Hippocampal formation (tissue), 2 donors: ENCODE measurements around the gene PDZRN3.
"Not testable (repeated sequence)": the region's sequence is repeated elsewhere in the genome, so short reads cannot be mapped to it uniquely, and the experiment has no call there.

Experiments
- DNase-seq, 2 donors: peaks; one replicate each; lab custom pipeline; 2025; lab: John Stamatoyannopoulos, UW

Gene PDZRN3

GRCh38 chr3:73491287-73491662 is 133.5 kb downstream of the PDZRN3 start:
- DNase-seq = no peak

- DNase-seq = no peak
Observed at GRCh38 chr3:73490453-73491286, 134.1 kb downstream of the PDZRN3 start.

GRCh38 chr3:73485877-73486330 is 138.8 kb downstream of the PDZRN3 start:
- no peak for DNase-seq

GRCh38 chr3:73484656-73485248 is 140.0 kb downstream of the PDZRN3 start:
- no peak for DNase-seq

- no peak for DNase-seq
Observed at GRCh38 chr3:73481888-73482287, 142.9 kb downstream of the PDZRN3 start.

- no peak for DNase-seq
Observed at GRCh38 chr3:73480187-73480672, 144.5 kb downstream of the PDZRN3 start.

- DNase-seq = no peak
Observed at GRCh38 chr3:73479325-73479724, 145.4 kb downstream of the PDZRN3 start.

- no peak for DNase-seq
Observed at GRCh38 chr3:73478858-73479257, 145.9 kb downstream of the PDZRN3 start.

GRCh38 chr3:73475717-73476116 is 149.0 kb downstream of the PDZRN3 start:
- DNase-seq = no peak

GRCh38 chr3:73475175-73475574 is 149.6 kb downstream of the PDZRN3 start:
- no peak for DNase-seq

- no peak for DNase-seq
Observed at GRCh38 chr3:73474619-73475018, 150.1 kb downstream of the PDZRN3 start.

- no peak for DNase-seq
Observed at GRCh38 chr3:73473898-73474416, 150.8 kb downstream of the PDZRN3 start.

GRCh38 chr3:73473181-73473897 is 151.4 kb downstream of the PDZRN3 start:
- DNase-seq = no peak

GRCh38 chr3:73471986-73472787 is 152.6 kb downstream of the PDZRN3 start:
- DNase-seq = no peak

- DNase-seq = no peak
Observed at GRCh38 chr3:73470860-73471259, 153.9 kb downstream of the PDZRN3 start.

- no peak for DNase-seq
Observed at GRCh38 chr3:73469331-73469730, 155.4 kb downstream of the PDZRN3 start.

- no peak for DNase-seq
Observed at GRCh38 chr3:73467211-73467610, 157.5 kb downstream of the PDZRN3 start.

GRCh38 chr3:73465926-73466325 is 158.8 kb downstream of the PDZRN3 start:
- DNase-seq = no peak

GRCh38 chr3:73464126-73464525 is 160.6 kb downstream of the PDZRN3 start:
- not testable (repeated sequence) for DNase-seq

- DNase-seq = no peak
Observed at GRCh38 chr3:73461547-73461946, 163.2 kb downstream of the PDZRN3 start.

GRCh38 chr3:73459711-73460110 is 165.0 kb downstream of the PDZRN3 start:
- DNase-seq = no peak

GRCh38 chr3:73453666-73454065 is 171.1 kb downstream of the PDZRN3 start:
- DNase-seq = no peak
